Activated CD8-positive, alpha-beta T cell treated with anti-CD3 and anti-CD28 coated beads for 36 hours (primary cell): ENCODE data around the gene TMEM270. TPM values are rescaled to one million over a fixed set of nuclear protein-coding genes. Genes with fewer than 3 reads are reported as not detected.

Experiments
- ATAC-seq: fragments of 200-7000 bp; cut with Tn5 transposase; one replicate; pipeline ENCODE4 v1.10.0; 2021; ENCODE audit warnings: mild to moderate bottlenecking, moderate library complexity
- CTCF ChIA-PET: fragments of 350-600 bp; sonication (Branson Sonifier 250); formaldehyde crosslinking; loops from one replicate; lab custom pipeline; 2021; ENCODE audit warnings: antibody characterized with exemption; lab: Charles Lee
- POLR2A ChIA-PET: fragments of 350-600 bp; sonication (Branson Sonifier 250); formaldehyde crosslinking; loops from one replicate; lab custom pipeline; 2021; ENCODE audit warnings: antibody characterized with exemption; lab: Charles Lee
- DNase-seq: peaks from one replicate; pipeline ENCODE4 v3.0.0-alpha.2; 2020
- H3K27ac Mint-ChIP-seq: one replicate; pipeline ENCODE4 v1.8.0; 2021; ENCODE audit warnings: mild to moderate bottlenecking, mixed read lengths
- H3K27me3 Mint-ChIP-seq: one replicate; pipeline ENCODE4 v1.8.0; 2021; ENCODE audit warnings: mixed read lengths
- H3K36me3 Mint-ChIP-seq: one replicate; pipeline ENCODE4 v1.8.0; 2021; ENCODE audit warnings: low read depth, mixed read lengths
- H3K4me1 Mint-ChIP-seq: one replicate; pipeline ENCODE4 v1.8.0; 2021; ENCODE audit warnings: low read depth, mixed read lengths
- H3K4me3 Mint-ChIP-seq: one replicate; pipeline ENCODE4 v1.8.0; 2021; ENCODE audit warnings: mild to moderate bottlenecking, moderate library complexity, mixed read lengths
- H3K9me3 Mint-ChIP-seq: one replicate; pipeline ENCODE4 v1.8.0; 2021; ENCODE audit warnings: mixed read lengths
- intact Hi-C: fragments of 100-400 bp; cut with micrococcal nuclease; formaldehyde crosslinking; loops from one replicate; pipeline ENCODE4 v1.10.0; 2022
- total RNA-seq, 2 experiments: library from RNA; stranded (reverse); gene quantifications; one replicate each; pipeline ENCODE4 v1.2.3, GENCODE V29; 2021
- TF ChIP-seq, protein P1 (sequence below): fragments of 200-600 bp; IDR thresholded peaks from one replicate; pipeline ENCODE4 v1.8.0; 2022; ENCODE audit warnings: antibody characterized with exemption, mild to moderate bottlenecking

The TMEM270 gene, protein sequence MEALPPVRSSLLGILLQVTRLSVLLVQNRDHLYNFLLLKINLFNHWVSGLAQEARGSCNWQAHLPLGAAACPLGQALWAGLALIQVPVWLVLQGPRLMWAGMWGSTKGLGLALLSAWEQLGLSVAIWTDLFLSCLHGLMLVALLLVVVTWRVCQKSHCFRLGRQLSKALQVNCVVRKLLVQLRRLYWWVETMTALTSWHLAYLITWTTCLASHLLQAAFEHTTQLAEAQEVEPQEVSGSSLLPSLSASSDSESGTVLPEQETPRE
- not detected for total RNA-seq

DNA sequence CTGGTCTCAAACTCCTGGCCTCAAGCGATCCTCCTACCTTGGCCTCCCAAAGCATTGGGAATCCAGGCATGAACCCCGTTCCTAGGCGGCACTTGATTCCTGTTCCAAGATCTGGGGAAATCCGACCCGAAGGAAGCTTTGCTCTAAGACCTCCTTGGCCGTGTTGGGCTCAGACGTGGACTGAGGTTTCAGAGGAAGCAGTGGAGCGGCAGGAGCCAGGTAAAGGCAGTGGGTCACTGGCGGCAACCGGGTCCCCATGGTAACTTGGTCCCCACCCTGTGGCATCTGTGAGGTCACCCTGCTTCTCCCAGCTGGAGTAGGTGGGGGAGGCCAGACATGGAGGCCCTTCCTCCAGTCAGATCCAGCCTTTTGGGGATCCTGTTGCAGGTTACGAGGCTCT, at the start of gene TMEM270:
TSS of gene TMEM270 (plus strand) at position 301 of the 400 bp plus-strand sequence. CDS start at position 337, 36 bp downstream.
- no peak for ATAC-seq
- ChIA-PET POLR2A (no interaction called here), CTCF (no interaction called here)
- intact Hi-C loops, result loop anchor here (10.0 kb wide), 1 partner anchor 164 kb away; the partner anchor contains the start of gene ELN
- no peak within 1 kb of the TSS for H3K27ac Mint-ChIP-seq
- H3K4me1 Mint-ChIP-seq, result peaks cover 2% of the 10 kb centered on the region
- H3K36me3 Mint-ChIP-seq, result no peaks in the 10 kb centered on the region
- TF ChIP-seq, protein P1, sequence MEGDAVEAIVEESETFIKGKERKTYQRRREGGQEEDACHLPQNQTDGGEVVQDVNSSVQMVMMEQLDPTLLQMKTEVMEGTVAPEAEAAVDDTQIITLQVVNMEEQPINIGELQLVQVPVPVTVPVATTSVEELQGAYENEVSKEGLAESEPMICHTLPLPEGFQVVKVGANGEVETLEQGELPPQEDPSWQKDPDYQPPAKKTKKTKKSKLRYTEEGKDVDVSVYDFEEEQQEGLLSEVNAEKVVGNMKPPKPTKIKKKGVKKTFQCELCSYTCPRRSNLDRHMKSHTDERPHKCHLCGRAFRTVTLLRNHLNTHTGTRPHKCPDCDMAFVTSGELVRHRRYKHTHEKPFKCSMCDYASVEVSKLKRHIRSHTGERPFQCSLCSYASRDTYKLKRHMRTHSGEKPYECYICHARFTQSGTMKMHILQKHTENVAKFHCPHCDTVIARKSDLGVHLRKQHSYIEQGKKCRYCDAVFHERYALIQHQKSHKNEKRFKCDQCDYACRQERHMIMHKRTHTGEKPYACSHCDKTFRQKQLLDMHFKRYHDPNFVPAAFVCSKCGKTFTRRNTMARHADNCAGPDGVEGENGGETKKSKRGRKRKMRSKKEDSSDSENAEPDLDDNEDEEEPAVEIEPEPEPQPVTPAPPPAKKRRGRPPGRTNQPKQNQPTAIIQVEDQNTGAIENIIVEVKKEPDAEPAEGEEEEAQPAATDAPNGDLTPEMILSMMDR, result no peak
- no peak within 1 kb of the TSS for H3K4me3 Mint-ChIP-seq
- no peak for DNase-seq
- H3K9me3 Mint-ChIP-seq, result no peaks in the 10 kb centered on the region
- peaks cover 3% of the 10 kb centered on the region for H3K27me3 Mint-ChIP-seq

DNA sequence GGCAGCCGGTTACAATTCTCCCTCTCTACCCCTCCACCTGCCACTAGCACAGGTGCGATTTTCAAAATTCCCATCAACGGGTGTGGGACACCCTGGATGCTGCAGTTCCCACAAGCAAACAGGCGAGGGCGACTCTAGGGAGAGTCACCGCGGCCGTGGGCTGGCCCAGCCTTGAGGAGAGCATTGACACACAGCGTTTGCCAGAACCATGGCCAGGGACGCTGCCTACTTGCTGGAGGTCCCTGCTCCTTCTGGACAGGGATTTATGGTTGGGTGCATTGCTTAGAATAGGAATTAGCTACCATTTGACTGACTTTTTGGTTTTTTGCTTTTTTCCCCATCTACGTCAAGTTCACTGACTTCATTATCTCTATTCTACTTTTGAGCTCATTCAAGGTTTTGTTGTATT, 49.2 kb upstream of the TMEM270 start:
- ChIA-PET POLR2A (no interaction called here), CTCF (interaction anchor here (0.7 to 5.8 kb wide), 9 partner anchors 9 to 215 kb away, joined by 3 to 85 read pairs (median 6); partner anchors contain the start of gene METTL27)
- Mint-ChIP-seq H3K4me1 (no peaks in the 10 kb centered on the region), H3K9me3 (no peaks in the 10 kb centered on the region), H3K36me3 (no peaks in the 10 kb centered on the region), H3K27ac (no peak overlapping the region), H3K4me3 (no peak overlapping the region), H3K27me3 (peaks cover 6% of the 10 kb centered on the region)
- TF ChIP-seq, protein P1, result peak; percentile 78
- ATAC-seq, result peak; percentile 95
- intact Hi-C loops, result loop anchor here (2.0 kb wide), 1 partner anchor 39 kb away; no protein-coding TSS in a partner anchor
- DNase-seq, result peak; percentile 69

DNA sequence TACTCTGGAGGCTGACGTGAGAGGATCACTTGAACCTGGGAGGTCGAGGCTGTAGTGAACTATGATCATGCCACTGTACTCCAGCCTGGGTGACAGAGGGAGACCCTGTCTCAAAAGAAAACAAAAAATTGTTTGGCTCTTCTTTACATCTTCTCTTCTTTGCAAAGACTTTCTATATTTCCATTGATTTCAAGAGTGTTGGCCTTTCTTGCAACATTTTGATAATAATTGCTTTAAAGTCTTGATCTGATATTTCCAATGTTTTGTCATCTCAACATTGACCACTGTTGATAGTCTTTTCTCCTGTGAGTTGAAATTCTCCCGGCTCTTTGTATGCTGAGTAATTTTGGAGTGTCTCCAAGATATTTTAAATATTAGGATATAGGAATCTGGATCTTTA, 48.0 kb upstream of the TMEM270 start:
- ChIA-PET CTCF (interaction anchor here (5.8 kb wide), 1 partner anchor 42 kb away, joined by 85 read pairs; no protein-coding TSS in a partner anchor), POLR2A (no interaction called here)
- H3K9me3 Mint-ChIP-seq, result no peaks in the 10 kb centered on the region
- intact Hi-C loops, result no loop called here
- no peak for DNase-seq
- no peak overlapping the region for H3K4me3 Mint-ChIP-seq
- H3K4me1 Mint-ChIP-seq, result no peaks in the 10 kb centered on the region
- TF ChIP-seq, protein P1, result no peak
- H3K27ac Mint-ChIP-seq, result no peak overlapping the region
- H3K27me3 Mint-ChIP-seq, result peaks cover 7% of the 10 kb centered on the region
- no peaks in the 10 kb centered on the region for H3K36me3 Mint-ChIP-seq
- no peak for ATAC-seq

DNA sequence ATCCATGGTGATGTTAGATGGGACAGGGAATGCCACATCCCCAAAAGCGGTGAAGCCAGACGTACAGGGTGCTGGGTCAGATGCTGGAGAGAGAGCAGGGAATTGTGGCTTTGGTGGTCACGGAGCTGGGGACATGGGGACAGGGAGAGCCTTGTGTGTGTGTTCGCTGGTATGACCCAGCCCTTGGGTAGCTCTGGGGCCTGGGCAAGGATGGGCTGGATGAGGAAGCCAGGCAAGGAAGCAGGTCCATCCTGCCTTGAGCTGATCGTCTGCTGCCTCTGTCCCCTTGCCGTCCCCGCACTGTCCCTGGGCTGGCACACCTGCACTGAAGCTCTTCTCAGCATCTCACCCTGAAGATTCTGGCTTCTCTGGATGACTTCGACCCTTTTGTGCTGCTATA, 45.5 kb upstream of the TMEM270 start:
- Mint-ChIP-seq H3K36me3 (no peaks in the 10 kb centered on the region), H3K27ac (no peak overlapping the region), H3K4me3 (no peak overlapping the region), H3K4me1 (no peaks in the 10 kb centered on the region), H3K9me3 (no peaks in the 10 kb centered on the region), H3K27me3 (peaks cover 8% of the 10 kb centered on the region)
- ChIA-PET CTCF (interaction anchor here (5.8 kb wide), 1 partner anchor 39 kb away, joined by 85 read pairs; no protein-coding TSS in a partner anchor), POLR2A (no interaction called here)
- ATAC-seq (no peak), DNase-seq (no peak)
- intact Hi-C loops, result no loop called here
- TF ChIP-seq, protein P1, result no peak

DNA sequence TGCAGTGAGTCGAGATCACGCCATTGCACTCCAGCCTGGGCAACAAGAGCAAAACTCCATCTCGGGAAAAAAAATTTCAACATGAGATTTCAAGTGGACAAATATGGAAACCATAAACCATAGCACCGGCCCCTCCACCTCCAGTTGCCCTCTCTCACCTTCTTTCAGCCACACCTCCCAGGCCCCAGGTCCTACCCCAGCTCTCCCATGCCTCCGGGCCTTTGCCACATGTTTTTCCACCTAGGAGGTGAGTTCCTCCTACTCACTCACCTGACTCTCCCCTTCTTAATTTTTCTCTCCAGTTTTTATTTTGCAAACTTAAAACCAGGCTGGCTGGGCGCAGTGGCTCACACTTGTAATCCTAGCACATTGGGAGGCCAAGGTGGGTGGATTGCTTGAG, 43.8 kb upstream of the TMEM270 start:
- ChIA-PET POLR2A (no interaction called here), CTCF (no interaction called here)
- Mint-ChIP-seq H3K27me3 (peaks cover 7% of the 10 kb centered on the region), H3K27ac (no peak overlapping the region), H3K36me3 (no peaks in the 10 kb centered on the region), H3K9me3 (no peaks in the 10 kb centered on the region), H3K4me1 (no peaks in the 10 kb centered on the region), H3K4me3 (no peak overlapping the region)
- no peak for DNase-seq
- intact Hi-C loops, result no loop called here
- TF ChIP-seq, protein P1, result no peak
- no peak for ATAC-seq
